ENCODE data around the gene PADI4. TPM values are rescaled to one million over a fixed set of nuclear protein-coding genes. Genes with fewer than 3 reads are reported as not detected.
A peak's percentile ranks its signal among the peaks of the same experiment; 100 is the strongest.
"Not testable (repeated sequence)": the region's sequence is repeated elsewhere in the genome, so short reads cannot be mapped to it uniquely, and the experiment has no call there.

Gene PADI4
- total RNA-seq, 1 donor from 2014 or later: 0.41 TPM

GRCh38 chr1:17371896-17372295, 63.9 kb downstream of the PADI4 start, which contains the start of gene PADI6:
PADI6 (plus strand) TSS chr1:17372196; CDS start chr1:17372246, 50 bp downstream.
- no peak for DNase-seq (ENCODE audit: low spot score in 2 of 2)
- FAIRE-seq: no peak

DNA sequence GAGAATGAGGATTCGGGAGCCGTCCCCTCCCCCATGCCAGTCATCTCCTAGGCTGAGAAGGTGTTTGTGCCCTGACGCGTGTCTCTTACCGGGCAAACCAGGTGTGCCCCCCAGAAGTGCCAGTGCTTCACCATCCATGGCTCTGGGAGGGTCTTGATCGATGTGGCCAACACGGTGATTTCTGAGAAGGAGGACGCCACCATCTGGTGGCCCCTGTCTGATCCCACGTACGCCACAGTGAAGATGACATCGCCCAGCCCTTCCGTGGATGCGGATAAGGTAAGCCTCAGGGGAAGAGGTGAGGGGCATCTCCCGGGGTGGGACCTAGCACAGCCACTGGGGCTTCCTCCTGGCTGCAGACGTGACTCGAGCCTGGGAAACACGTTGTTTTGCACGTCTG, 65.0 kb downstream of the PADI4 start:
- FAIRE-seq: no peak
- no peak for DNase-seq (ENCODE audit: low spot score in 2 of 2)

- FAIRE-seq (no peak), DNase-seq (ENCODE audit: low spot score in 2 of 2) (no peak)
These were observed 67.7 kb downstream of the PADI4 start for GRCh38 chr1:17375651-17376050.

DNA sequence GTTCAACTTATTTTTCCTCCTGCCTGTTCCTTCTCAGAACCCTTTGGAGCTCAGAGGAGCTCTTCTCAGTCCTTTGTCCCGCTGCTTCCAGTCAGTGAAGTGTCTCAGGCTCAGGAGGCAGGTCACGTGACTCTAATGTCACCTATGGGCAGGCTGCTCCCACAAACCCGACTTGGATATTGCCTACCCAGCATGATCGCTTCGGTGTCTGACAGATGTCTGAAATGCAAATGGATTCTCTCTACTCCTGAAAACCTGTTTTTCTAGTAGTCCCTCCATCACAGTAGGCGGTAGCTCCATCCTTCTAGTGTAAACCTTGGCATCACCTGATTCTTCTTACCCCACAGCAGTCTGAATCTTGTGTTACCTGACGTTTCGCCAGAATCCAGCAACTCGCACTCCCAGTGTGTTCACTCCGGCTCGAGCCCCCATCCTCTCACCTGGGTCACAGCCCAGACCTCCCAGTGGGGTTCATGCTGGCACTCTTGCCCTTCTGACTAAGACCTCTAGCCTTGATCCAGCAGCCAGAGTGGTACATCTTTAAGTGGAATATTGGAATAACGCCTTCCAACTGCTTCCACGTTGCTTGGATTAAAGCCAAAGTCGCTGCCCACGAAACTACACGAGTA, 69.4 kb downstream of the PADI4 start:
- no peak for FAIRE-seq
- no peak for DNase-seq (ENCODE audit: low spot score in 2 of 2)

DNA sequence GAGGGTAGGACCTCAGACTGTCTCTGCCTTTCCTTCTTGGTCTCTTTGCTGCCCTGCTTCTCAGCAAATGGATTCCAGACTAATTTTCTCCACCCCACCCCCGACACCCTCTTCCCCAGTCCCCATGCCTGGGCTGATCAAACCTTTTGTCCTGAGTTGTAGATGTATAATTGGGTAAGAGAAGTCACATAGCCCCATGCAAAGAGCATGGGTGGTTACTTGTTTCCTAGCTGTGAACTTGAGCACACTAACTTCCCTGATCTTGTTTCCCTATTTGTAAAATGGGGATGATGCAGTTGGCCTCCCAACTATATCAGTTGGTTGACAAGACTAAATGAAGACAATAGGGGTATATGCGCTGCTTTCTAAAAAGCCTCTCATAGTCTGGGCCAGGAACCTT, 73.2 kb downstream of the PADI4 start:
- DNase-seq (ENCODE audit: low spot score in 2 of 2) (no peak), FAIRE-seq (no peak)

GRCh38 chr1:17392199-17392740, 84.3 kb downstream of the PADI4 start:
- FAIRE-seq (no peak), DNase-seq (ENCODE audit: low spot score in 2 of 2) (no peak)

- FAIRE-seq: no peak
- DNase-seq (ENCODE audit: low spot score in 2 of 2): no peak
These were observed 85.2 kb downstream of the PADI4 start for GRCh38 chr1:17393230-17393629.

DNA sequence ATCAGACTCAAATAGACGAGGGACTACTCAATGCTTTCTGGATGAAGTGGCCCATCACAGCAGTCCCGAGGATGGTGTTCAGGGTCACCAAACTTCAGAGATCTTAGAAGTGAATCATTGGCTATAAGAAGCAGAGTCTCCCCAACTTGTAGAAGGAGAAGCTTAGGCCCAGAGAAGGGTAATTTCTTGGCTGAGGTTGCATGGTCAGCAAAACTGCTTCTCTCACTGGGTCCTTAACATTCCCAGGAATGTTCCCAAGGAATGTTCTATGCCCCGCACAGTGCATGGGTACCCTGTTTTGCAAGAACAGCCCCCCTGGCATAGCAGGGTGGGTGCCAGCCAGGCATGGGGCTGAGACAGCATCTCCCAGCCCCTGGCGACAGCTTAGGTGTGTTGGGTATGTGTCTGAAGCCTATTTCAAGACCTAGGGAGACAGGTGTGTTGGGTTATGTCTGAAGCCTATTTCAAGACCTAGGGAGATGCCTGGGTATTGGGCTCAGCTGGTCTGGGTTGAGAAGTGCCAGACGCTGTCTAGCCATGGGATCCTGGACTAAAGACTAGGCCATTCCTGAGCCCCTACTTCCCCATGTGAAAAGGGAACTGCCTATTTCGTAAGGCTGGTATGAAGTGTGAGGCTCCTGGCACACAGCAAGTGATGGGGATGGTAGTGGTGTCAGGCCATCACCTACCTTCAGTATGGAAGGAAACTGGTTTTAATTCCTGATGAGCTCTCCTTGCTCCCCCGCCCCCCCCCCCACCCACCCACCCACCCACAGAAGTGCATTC, 90.1 kb downstream of the PADI4 start:
- FAIRE-seq (no peak), DNase-seq (ENCODE audit: low spot score in 2 of 2) (no peak)

GRCh38 chr1:17400725-17401341, 92.8 kb downstream of the PADI4 start:
- DNase-seq (ENCODE audit: low spot score in 2 of 2): no peak
- no peak for FAIRE-seq

DNA sequence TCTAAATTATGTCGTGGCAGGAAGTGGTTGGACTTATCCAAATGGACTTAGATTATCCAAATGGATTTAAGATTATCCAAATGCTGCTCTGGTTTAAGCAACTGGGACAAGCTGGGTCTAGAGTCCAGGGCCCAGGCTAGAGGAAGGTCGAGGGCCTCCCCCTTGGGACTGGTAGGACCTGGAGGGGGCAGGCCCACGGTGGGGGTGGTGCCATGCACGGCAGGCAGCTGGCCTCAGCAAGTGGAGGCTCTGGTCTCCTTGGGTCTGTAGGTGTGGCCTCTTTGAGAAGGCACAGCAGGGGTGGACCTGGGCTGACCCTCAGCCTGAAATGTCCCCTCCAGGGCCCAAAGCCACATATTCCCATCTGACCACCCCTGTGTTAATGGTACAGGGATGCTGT, 93.8 kb downstream of the PADI4 start:
- DNase-seq (ENCODE audit: low spot score in 2 of 2) (no peak), FAIRE-seq (no peak)

DNA sequence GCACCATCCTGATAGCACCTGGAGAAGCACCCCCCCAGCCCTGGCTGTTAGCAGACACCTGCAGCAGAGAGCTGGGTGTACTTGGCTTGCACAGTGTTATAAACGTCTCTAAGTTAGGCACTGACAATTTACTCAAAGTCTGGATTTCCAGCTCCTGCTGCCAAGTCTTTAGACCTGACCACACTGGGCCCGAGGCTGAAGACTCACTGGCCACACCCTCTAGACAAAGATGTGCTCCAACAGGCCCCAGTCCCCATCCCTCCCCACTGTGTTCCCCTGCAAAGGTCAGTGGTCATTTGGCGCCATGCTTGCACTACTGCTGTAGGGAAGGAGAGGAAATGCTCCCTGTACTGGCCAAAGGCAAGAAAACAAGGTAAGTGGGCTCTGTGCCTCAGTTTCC, 95.1 kb downstream of the PADI4 start:
- FAIRE-seq: no peak

GRCh38 chr1:17404034-17404684, 96.2 kb downstream of the PADI4 start:
- no peak for FAIRE-seq

More for the DNA sequence above, 95.1 kb downstream of the PADI4 start:
- no peak for DNase-seq (ENCODE audit: low spot score in 2 of 2)

DNA sequence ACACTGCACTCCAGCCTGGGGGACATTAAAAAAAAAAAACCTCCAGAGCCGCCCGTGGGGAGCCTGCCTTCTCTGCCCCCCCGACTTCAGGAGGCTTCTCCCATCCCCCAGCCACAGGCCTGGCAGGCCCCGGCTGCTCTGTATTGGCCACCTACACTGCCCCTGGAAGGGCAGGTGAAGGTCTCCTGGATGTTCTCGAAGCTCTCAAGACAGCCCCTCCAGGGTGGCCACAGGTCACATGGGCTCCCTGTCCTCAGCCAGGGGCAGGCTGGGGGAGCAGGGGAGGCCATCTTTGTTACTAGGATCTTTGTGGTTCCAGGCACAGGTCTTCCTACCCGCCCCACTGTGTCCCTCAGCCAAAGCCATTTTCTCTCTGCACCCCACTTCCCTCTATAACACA, 96.8 kb downstream of the PADI4 start:
- no peak for DNase-seq (ENCODE audit: low spot score in 2 of 2)

More at GRCh38 chr1:17404034-17404684, 96.2 kb downstream of the PADI4 start:
- no peak for DNase-seq (ENCODE audit: low spot score in 2 of 2)

GRCh38 chr1:17405898-17406759, 98.1 kb downstream of the PADI4 start:
- DNase-seq (ENCODE audit: low spot score in 2 of 2) (peak in 1 of 2 donors; percentile 79), FAIRE-seq (no peak)

More for the DNA sequence above, 96.8 kb downstream of the PADI4 start:
- FAIRE-seq: no peak

- DNase-seq (ENCODE audit: low spot score in 2 of 2); FAIRE-seq: not testable (repeated sequence)
These were observed 98.9 kb downstream of the PADI4 start for GRCh38 chr1:17406760-17407475.

GRCh38 chr1:17407786-17408514, 100.0 kb downstream of the PADI4 start:
- DNase-seq (ENCODE audit: low spot score in 2 of 2); FAIRE-seq: not testable (repeated sequence)

GRCh38 chr1:17409391-17409811, 101.4 kb downstream of the PADI4 start:
- FAIRE-seq (no peak), DNase-seq (ENCODE audit: low spot score in 2 of 2) (no peak)
